Astrocyte (in vitro differentiated cells and primary cell): ENCODE results near the gene MROH7. TPM values are rescaled to one million over a fixed set of nuclear protein-coding genes. Genes with fewer than 3 reads are reported as not detected.

Experiments used
- DNase-seq: peaks from one replicate; pipeline ENCODE4 v3.0.0-alpha.2; 2010; ENCODE audit warnings: low read depth
- FAIRE-seq: peaks from 2 replicates; lab custom pipeline; 2011; peaks lifted over from hg19 to GRCh38; lab: Jason Lieb, UNC
- H2AFZ ChIP-seq: 2 replicates; pipeline ENCODE4 v1.6.0; 2012; ENCODE audit warnings: low read depth, low read length, inconsistent platforms
- H3K27ac ChIP-seq: 2 replicates; pipeline ENCODE4 v1.5.1; 2011; ENCODE audit warnings: low read depth, low read length, inconsistent platforms
- H3K27me3 ChIP-seq: 2 replicates; pipeline ENCODE4 v1.6.0; 2011; ENCODE audit warnings: low read length, inconsistent platforms; ENCODE audit not compliant: insufficient read depth
- H3K36me3 ChIP-seq: 2 replicates; pipeline ENCODE4 v1.5.1; 2011; ENCODE audit warnings: low read length, inconsistent platforms; ENCODE audit not compliant: insufficient read depth
- H3K4me1 ChIP-seq: 2 replicates; pipeline ENCODE4 v1.5.1; 2011; ENCODE audit warnings: low read length, inconsistent platforms; ENCODE audit not compliant: insufficient read depth
- H3K4me2 ChIP-seq: 2 replicates; pipeline ENCODE4 v1.6.0; 2012; ENCODE audit warnings: low read length, inconsistent platforms
- H3K4me3 ChIP-seq: 2 replicates; pipeline ENCODE4 v1.5.1; 2011; ENCODE audit warnings: low read depth, mild to moderate bottlenecking, low read length, inconsistent platforms; ENCODE audit not compliant: insufficient read depth
- H3K79me2 ChIP-seq: 2 replicates; pipeline ENCODE4 v1.6.0; 2012; ENCODE audit warnings: mild to moderate bottlenecking, low read length, inconsistent platforms; ENCODE audit not compliant: insufficient read depth
- H3K9ac ChIP-seq: 2 replicates; pipeline ENCODE4 v1.6.0; 2012; ENCODE audit warnings: mild to moderate bottlenecking, low read length, inconsistent platforms
- H3K9me3 ChIP-seq: 2 replicates; pipeline ENCODE4 v1.5.1; 2012; ENCODE audit warnings: low read depth, mild to moderate bottlenecking, low read length, inconsistent platforms; ENCODE audit not compliant: insufficient read depth
- H4K20me1 ChIP-seq: 2 replicates; pipeline ENCODE4 v1.6.0; 2012; ENCODE audit warnings: low read length, inconsistent platforms; ENCODE audit not compliant: insufficient read depth
- H3K27ac Mint-ChIP-seq: one replicate; pipeline ENCODE4 v1.8.0; 2021; ENCODE audit warnings: mild to moderate bottlenecking, mixed read lengths; ENCODE audit not compliant: unreplicated experiment
- H3K27me3 Mint-ChIP-seq: one replicate; pipeline ENCODE4 v1.8.0; 2021; ENCODE audit warnings: low read depth, mixed read lengths; ENCODE audit not compliant: unreplicated experiment
- H3K36me3 Mint-ChIP-seq: one replicate; pipeline ENCODE4 v1.8.0; 2021; ENCODE audit warnings: low read depth, mixed read lengths; ENCODE audit not compliant: unreplicated experiment
- H3K4me1 Mint-ChIP-seq: one replicate; pipeline ENCODE4 v1.8.0; 2021; ENCODE audit warnings: low read depth, mixed read lengths; ENCODE audit not compliant: unreplicated experiment
- H3K4me3 Mint-ChIP-seq: one replicate; pipeline ENCODE4 v1.8.0; 2021; ENCODE audit warnings: mild to moderate bottlenecking, moderate library complexity, mixed read lengths; ENCODE audit not compliant: unreplicated experiment
- H3K9me3 Mint-ChIP-seq: one replicate; pipeline ENCODE4 v1.8.0; 2021; ENCODE audit warnings: mild to moderate bottlenecking, mixed read lengths; ENCODE audit not compliant: unreplicated experiment
- EZH2 ChIP-seq: IDR thresholded peaks from 2 replicates; pipeline ENCODE4 v1.6.1; 2012; ENCODE audit warnings: mild to moderate bottlenecking, low read length, inconsistent platforms; ENCODE audit not compliant: insufficient read depth
- total RNA-seq: library from RNA; stranded (reverse); gene quantifications from 2 replicates; pipeline ENCODE4 v1.2.1, GENCODE V29; 2021
- TF ChIP-seq, protein P1 (sequence below): IDR thresholded peaks from 2 replicates; pipeline ENCODE4 v1.5.1; 2011; ENCODE audit warnings: low read depth, mild to moderate bottlenecking, inconsistent platforms, low read length, moderate library complexity; ENCODE audit not compliant: insufficient read depth

Gene MROH7
- total RNA-seq, 1 donor from 2014 or later: not detected

DNA sequence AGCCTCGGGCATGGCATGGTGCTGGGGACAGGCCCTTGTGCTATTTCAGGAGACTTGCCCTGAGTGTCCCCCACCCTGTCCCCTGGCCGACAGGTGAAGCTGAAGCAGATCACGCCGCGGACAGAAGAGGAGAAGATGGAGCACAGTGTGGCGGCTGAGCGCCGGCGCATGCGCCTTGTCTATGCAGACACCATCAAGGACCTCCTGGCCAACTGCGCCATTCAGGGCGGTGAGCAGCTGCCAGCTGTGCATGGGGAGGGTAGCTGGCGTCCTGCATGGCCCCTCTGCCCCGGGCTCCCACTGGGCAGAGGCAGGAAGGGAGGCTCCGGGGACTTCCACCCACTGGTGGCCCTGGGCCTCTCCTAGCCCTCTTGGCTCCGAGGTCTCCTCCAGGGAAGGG is 47.1 kb upstream of the MROH7 start:
- no peaks in the 10 kb centered on the region for H3K36me3 ChIP-seq
- H2AFZ ChIP-seq: no peak overlapping the region
- TF ChIP-seq, protein P1, sequence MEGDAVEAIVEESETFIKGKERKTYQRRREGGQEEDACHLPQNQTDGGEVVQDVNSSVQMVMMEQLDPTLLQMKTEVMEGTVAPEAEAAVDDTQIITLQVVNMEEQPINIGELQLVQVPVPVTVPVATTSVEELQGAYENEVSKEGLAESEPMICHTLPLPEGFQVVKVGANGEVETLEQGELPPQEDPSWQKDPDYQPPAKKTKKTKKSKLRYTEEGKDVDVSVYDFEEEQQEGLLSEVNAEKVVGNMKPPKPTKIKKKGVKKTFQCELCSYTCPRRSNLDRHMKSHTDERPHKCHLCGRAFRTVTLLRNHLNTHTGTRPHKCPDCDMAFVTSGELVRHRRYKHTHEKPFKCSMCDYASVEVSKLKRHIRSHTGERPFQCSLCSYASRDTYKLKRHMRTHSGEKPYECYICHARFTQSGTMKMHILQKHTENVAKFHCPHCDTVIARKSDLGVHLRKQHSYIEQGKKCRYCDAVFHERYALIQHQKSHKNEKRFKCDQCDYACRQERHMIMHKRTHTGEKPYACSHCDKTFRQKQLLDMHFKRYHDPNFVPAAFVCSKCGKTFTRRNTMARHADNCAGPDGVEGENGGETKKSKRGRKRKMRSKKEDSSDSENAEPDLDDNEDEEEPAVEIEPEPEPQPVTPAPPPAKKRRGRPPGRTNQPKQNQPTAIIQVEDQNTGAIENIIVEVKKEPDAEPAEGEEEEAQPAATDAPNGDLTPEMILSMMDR: no peak
- FAIRE-seq (no peak), DNase-seq (no peak)
- no peaks in the 10 kb centered on the region for H3K9me3 ChIP-seq
- H3K9ac ChIP-seq: no peak overlapping the region
- H3K27ac ChIP-seq: no peak overlapping the region
- H3K27ac Mint-ChIP-seq: no peak overlapping the region
- H3K4me3 ChIP-seq: no peak overlapping the region
- no peaks in the 10 kb centered on the region for H3K27me3 ChIP-seq
- peaks cover 10% of the 10 kb centered on the region for H3K27me3 Mint-ChIP-seq
- no peak overlapping the region for H3K4me3 Mint-ChIP-seq
- no peaks in the 10 kb centered on the region for H3K79me2 ChIP-seq
- no peaks in the 10 kb centered on the region for H3K4me1 ChIP-seq
- H3K4me2 ChIP-seq: no peak overlapping the region
- H3K36me3 Mint-ChIP-seq: no peaks in the 10 kb centered on the region
- no peaks in the 10 kb centered on the region for H4K20me1 ChIP-seq
- H3K4me1 Mint-ChIP-seq: peaks cover 4% of the 10 kb centered on the region
- H3K9me3 Mint-ChIP-seq: no peaks in the 10 kb centered on the region

DNA sequence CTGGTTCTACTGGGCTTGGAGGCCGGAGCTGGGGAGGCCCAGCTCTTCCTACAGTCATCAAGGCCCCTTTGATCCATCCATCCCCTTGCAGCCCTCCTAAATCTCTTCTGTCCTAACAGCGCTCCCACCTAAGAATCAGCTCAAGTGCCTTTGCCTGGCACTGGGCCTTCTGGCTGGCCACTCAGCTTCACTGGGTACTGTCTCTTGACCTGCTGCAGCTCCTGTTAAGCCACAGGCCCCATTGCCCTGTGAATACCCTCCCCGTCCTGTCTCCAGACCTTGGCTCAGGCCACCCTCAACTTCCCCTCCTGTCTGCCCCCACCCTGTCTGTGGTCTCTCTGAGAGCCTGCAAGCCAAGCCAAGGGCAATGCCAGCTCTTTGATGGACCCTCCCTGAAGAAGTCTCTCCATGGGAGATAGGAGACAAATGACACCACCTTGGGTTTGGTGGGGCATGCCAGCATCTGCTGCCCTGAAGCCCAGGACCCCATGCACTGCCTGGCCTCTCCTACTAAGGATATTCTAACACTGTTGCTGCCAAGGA is 45.6 kb upstream of the MROH7 start:
- Histone ChIP-seq H3K4me3 (no peak overlapping the region), H3K4me1 (no peaks in the 10 kb centered on the region), H3K9ac (no peak overlapping the region), H3K36me3 (no peaks in the 10 kb centered on the region), H3K79me2 (no peaks in the 10 kb centered on the region), H3K4me2 (no peak overlapping the region), H3K27ac (no peak overlapping the region), H3K27me3 (no peaks in the 10 kb centered on the region), H2AFZ (no peak overlapping the region), H3K9me3 (no peaks in the 10 kb centered on the region), H4K20me1 (no peaks in the 10 kb centered on the region)
- Mint-ChIP-seq H3K27ac (no peak overlapping the region), H3K4me3 (no peak overlapping the region), H3K36me3 (no peaks in the 10 kb centered on the region), H3K9me3 (peaks cover 2% of the 10 kb centered on the region), H3K4me1 (no peaks in the 10 kb centered on the region), H3K27me3 (peaks cover 10% of the 10 kb centered on the region)
- DNase-seq: no peak
- no peak for FAIRE-seq
- TF ChIP-seq, protein P1: no peak
- no peak for TF ChIP-seq EZH2

DNA sequence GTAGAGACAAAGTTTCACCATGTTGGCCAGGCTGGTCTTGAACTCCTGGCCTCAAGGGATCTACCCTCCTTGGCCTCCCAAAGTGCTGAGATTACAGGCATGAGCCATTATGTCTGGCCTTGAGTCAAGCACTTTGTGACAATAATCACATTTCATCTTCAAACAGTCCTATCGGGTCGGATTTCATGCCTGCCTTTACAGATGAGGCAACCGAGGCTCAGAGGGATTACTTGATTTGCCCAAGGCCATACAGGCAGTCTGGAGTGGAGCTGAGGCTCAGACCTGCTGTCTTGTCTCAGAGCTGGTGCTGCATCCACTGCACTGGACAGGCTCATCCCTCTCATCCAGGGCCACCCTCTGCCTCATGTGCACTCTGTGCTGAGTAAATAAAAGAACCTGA is 44.8 kb upstream of the MROH7 start:
- peaks cover 10% of the 10 kb centered on the region for H3K27me3 Mint-ChIP-seq
- H3K9me3 Mint-ChIP-seq: peaks cover 2% of the 10 kb centered on the region
- Histone ChIP-seq H3K4me2 (no peak overlapping the region), H3K27ac (no peak overlapping the region), H3K9ac (no peak overlapping the region), H3K9me3 (no peaks in the 10 kb centered on the region), H3K4me1 (no peaks in the 10 kb centered on the region), H4K20me1 (no peaks in the 10 kb centered on the region), H3K4me3 (no peak overlapping the region), H3K36me3 (no peaks in the 10 kb centered on the region), H2AFZ (no peak overlapping the region), H3K27me3 (no peaks in the 10 kb centered on the region), H3K79me2 (no peaks in the 10 kb centered on the region)
- H3K4me3 Mint-ChIP-seq: no peak overlapping the region
- DNase-seq (no peak), FAIRE-seq (no peak)
- no peak overlapping the region for H3K27ac Mint-ChIP-seq
- H3K4me1 Mint-ChIP-seq: no peaks in the 10 kb centered on the region
- H3K36me3 Mint-ChIP-seq: no peaks in the 10 kb centered on the region
- TF ChIP-seq, protein P1: no peak
- no peak for TF ChIP-seq EZH2
